Adrenal gland (tissue), 12 donors: ENCODE data around the gene HCFC1. TPM values are rescaled to one million over a fixed set of nuclear protein-coding genes. Genes with fewer than 3 reads are reported as not detected.

ENCODE experiments used
- DNase-seq, 7 donors: peaks; one replicate each; pipeline ENCODE4 v3.0.0-alpha.2; 2019 to 2020
- H3K27ac ChIP-seq, 5 donors: fragments of 200-600 bp; sonication (generic) in 4 of 5; 1 replicate in 3 of 5; 2 replicates in 2 of 5; pipeline versions ENCODE4 v1.5.1 to v1.8.0; 2016 to 2020; ENCODE audit warnings: mild to moderate bottlenecking in 1 of 5
- H3K27me3 ChIP-seq: fragments of 200-600 bp; 2 replicates; pipeline ENCODE4 v1.8.0; 2021
- H3K36me3 ChIP-seq, 2 donors: fragments of 200-600 bp; replicated peaks in 1 of 2; 1 replicate in 1 of 2; 2 replicates in 1 of 2; pipeline versions ENCODE4 v1.5.1 to v1.8.0; 2018 to 2022
- H3K4me1 ChIP-seq, 2 donors: fragments of 200-600 bp; replicated peaks in 1 of 2; 1 replicate in 1 of 2; 2 replicates in 1 of 2; pipeline versions ENCODE4 v1.5.1 to v1.8.0; 2018 to 2021
- H3K4me3 ChIP-seq, 4 donors: fragments of 200-600 bp; sonication (generic) in 3 of 4; one replicate each; pipeline ENCODE4 v1.5.1; 2016 to 2018
- H3K9me3 ChIP-seq, 3 donors: fragments of 200-600 bp; sonication (generic) in 1 of 3; replicated peaks in 1 of 3; 1 replicate in 2 of 3; 2 replicates in 1 of 3; pipeline versions ENCODE4 v1.5.1 to v1.8.0; 2016 to 2021
- POLR2A ChIP-seq, 2 donors: fragments of 450-650 bp; IDR thresholded peaks; one replicate each; pipeline ENCODE4 v1.6.1; 2017; ENCODE audit warnings: antibody characterized with exemption in 2 of 2, mild to moderate bottlenecking in 2 of 2, moderate library complexity in 1 of 2
- WGBS, 4 donors: extraction: QIAGEN DNeasy Blood & Tissue Kit in 2 of 4; methylation state at CpG; one replicate each; pipeline versions ENCODE4 v1.1.5 to v1.1.7; 2013 to 2017; 5-methylcytosine and 5-hydroxymethylcytosine counted together
- intact Hi-C, 2 donors: fragments of 100-400 bp; cut with DNase I; formaldehyde crosslinking; loops; one replicate each; pipeline versions ENCODE4 v1.14.1 to v1.15.0; 2022 to 2023
- polyA plus RNA-seq, 3 donors: library from polyadenylated mRNA; stranded (reverse); fragments of 200-250 nt in 2 of 3; fragments of 350-450 nt in 1 of 3; fragmentation: Illumina TruSeq in 1 of 3; extraction: RNeasy Lipid Tissue Mini Kit (QIAGEN cat#74804) in 1 of 3; gene quantifications; one replicate each; pipeline ENCODE4 v1.2.3, GENCODE V29; 2013 to 2014
- total RNA-seq, 9 donors: library from RNA; depleted of rRNA in 4 of 9; stranded (reverse); fragments of >200 nt in 4 of 9; fragments of 120-200 nt in 1 of 9; fragmentation: NEBNext Ultra II Directional in 1 of 9; extraction: Animal tissue kit (Norgen Biotek cat#: 25700) in 1 of 9; gene quantifications; one replicate each; pipeline versions ENCODE4 v1.1.0 to v1.2.4, GENCODE V29; 2013 to 2023
- TF ChIP-seq, protein P1 (sequence below), 6 experiments: fragments of 450-650 bp in 4 of 6; fragments of 200-600 bp in 2 of 6; sonication (generic) in 1 of 6; IDR thresholded peaks; 1 replicate in 5 of 6; 2 replicates in 1 of 6; pipeline versions ENCODE4 v1.5.1 to v1.8.0; 2016 to 2021; ENCODE audit warnings: antibody characterized with exemption in 6 of 6, mild to moderate bottlenecking in 2 of 6, moderate library complexity in 1 of 6
- donor health status: healthy with polysubstance abuse.
- donor health status: Bipolar disorder and iron deficiency.
- donor health status: DM: yes; HTN: yes; CAD: no.
- donor health status: DM: no; HTN: no; CAD: no.
- donor health status: DM: no; HTN: no; CAD: no.
- donor health status: DM: yes; HTN: yes; CAD: no.

The HCFC1 gene
- total and polyA plus RNA-seq, 12 donors, result 9.2 to 77.1 (median 54.0) TPM

DNA sequence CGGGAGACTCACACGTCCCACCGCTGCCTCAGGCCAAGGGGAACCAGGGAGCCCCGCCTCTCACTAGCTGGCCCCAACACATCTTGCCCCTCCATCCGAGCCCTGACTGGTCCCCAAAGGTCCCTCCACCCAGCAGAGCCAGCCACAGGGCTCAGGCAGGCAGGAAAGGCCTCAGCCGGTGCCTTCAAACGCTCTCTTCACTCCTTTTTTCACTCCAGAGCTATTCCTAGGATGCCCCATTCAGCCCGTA lies 44.0 kb downstream of the HCFC1 start:
- no peak for DNase-seq
- 0 to 15% (median 7%) methylated on average over 1 to 8 of the region's 8 CpGs for WGBS, 4 donors
- peak overlapping the region; percentile 86 to 98 (median 95) for H3K27ac ChIP-seq
- H3K36me3 ChIP-seq, result peaks cover 0 to 22% of the 10 kb centered on the region in 2 donors
- peaks cover 13 to 43% of the 10 kb centered on the region in 2 donors for H3K4me1 ChIP-seq
- H3K4me3 ChIP-seq, result peak overlapping the region in 2 of 4 donors; percentile 7 to 64
- intact Hi-C loops, result no loop called here
- H3K9me3 ChIP-seq, result no peaks in the 10 kb centered on the region
- no peaks in the 10 kb centered on the region for H3K27me3 ChIP-seq
- TF ChIP-seq POLR2A (IDR thresholded peaks at IDR 0.05), result no peak
- TF ChIP-seq, protein P1, sequence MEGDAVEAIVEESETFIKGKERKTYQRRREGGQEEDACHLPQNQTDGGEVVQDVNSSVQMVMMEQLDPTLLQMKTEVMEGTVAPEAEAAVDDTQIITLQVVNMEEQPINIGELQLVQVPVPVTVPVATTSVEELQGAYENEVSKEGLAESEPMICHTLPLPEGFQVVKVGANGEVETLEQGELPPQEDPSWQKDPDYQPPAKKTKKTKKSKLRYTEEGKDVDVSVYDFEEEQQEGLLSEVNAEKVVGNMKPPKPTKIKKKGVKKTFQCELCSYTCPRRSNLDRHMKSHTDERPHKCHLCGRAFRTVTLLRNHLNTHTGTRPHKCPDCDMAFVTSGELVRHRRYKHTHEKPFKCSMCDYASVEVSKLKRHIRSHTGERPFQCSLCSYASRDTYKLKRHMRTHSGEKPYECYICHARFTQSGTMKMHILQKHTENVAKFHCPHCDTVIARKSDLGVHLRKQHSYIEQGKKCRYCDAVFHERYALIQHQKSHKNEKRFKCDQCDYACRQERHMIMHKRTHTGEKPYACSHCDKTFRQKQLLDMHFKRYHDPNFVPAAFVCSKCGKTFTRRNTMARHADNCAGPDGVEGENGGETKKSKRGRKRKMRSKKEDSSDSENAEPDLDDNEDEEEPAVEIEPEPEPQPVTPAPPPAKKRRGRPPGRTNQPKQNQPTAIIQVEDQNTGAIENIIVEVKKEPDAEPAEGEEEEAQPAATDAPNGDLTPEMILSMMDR (IDR thresholded peaks at IDR 0.05), result no peak

- peak; percentile 70 to 86 (median 81) for DNase-seq
- intact Hi-C loops, result no loop called here
Observed at GRCh38 chrX:153926858-153927671, 44.6 kb downstream of the HCFC1 start.

GRCh38 chrX:153926552-153926857 lies 45.1 kb downstream of the HCFC1 start:
- intact Hi-C loops, result no loop called here
- Histone ChIP-seq H3K27ac (peak overlapping the region; percentile 86 to 98 (median 95)), H3K27me3 (no peaks in the 10 kb centered on the region), H3K9me3 (no peaks in the 10 kb centered on the region), H3K4me1 (peaks cover 13 to 45% of the 10 kb centered on the region in 2 donors), H3K36me3 (peaks cover 0 to 16% of the 10 kb centered on the region in 2 donors), H3K4me3 (peak overlapping the region in 1 of 4 donors; percentile 64)
- no peak for DNase-seq
- 28 to 67% (median 30%) methylated on average over 3 to 4 of the region's 4 CpGs; no CpG with 5 or more reads in 1 of the 4 donors for WGBS, 4 donors
- TF ChIP-seq, protein P1 (IDR thresholded peaks at IDR 0.05), result no peak
- TF ChIP-seq POLR2A (IDR thresholded peaks at IDR 0.05), result no peak

More at GRCh38 chrX:153926858-153927671, 44.6 kb downstream of the HCFC1 start:
- Histone ChIP-seq H3K9me3 (no peaks in the 10 kb centered on the region), H3K27me3 (no peaks in the 10 kb centered on the region), H3K36me3 (peaks cover 0 to 22% of the 10 kb centered on the region in 2 donors), H3K27ac (peak overlapping the region; percentile 86 to 98 (median 95)), H3K4me3 (peak overlapping the region in 1 of 4 donors; percentile 64), H3K4me1 (peaks cover 13 to 45% of the 10 kb centered on the region in 2 donors)
- TF ChIP-seq, protein P1 (IDR thresholded peaks at IDR 0.05), result no peak
- TF ChIP-seq POLR2A (IDR thresholded peaks at IDR 0.05), result peak in 1 of 2 donors; percentile 54
- WGBS, 4 donors, result 0 to 39% (median 19%) methylated on average over 4 to 31 of the region's 31 CpGs

- H3K27me3 ChIP-seq, result no peaks in the 10 kb centered on the region
- H3K4me1 ChIP-seq, result peaks cover 13 to 45% of the 10 kb centered on the region in 2 donors
- H3K27ac ChIP-seq, result peak within 1 kb of the TSS; percentile 86 to 98 (median 95)
- no peaks in the 10 kb centered on the region for H3K9me3 ChIP-seq
- TF ChIP-seq, protein P1 (IDR thresholded peaks at IDR 0.05), result peak in 1 of 6 experiments; percentile 0
- no peak for TF ChIP-seq POLR2A (IDR thresholded peaks at IDR 0.05)
- 10 to 38% (median 26%) methylated on average over 17 to 56 of the region's 59 CpGs; no CpG with 5 or more reads in 1 of the 4 donors for WGBS, 4 donors
- no peak for DNase-seq
- peak within 1 kb of the TSS in 1 of 4 donors; percentile 64 for H3K4me3 ChIP-seq
- intact Hi-C loops, result no loop called here
- peaks cover 0 to 11% of the 10 kb centered on the region in 2 donors for H3K36me3 ChIP-seq
Observed at GRCh38 chrX:153925739-153926551, 45.7 kb downstream of the HCFC1 start, which contains the start of gene ARHGAP4. Gene ARHGAP4 (minus strand): TSS chrX:153926264. CDS start chrX:153926202, 62 bp downstream.
